Activated CD8-positive, alpha-beta T cell treated with anti-CD3 and anti-CD28 coated beads for 36 hours (primary cell): ENCODE data around the gene DNAJC19. TPM values are rescaled to one million over a fixed set of nuclear protein-coding genes. Genes with fewer than 3 reads are reported as not detected.

Experiments used
- ATAC-seq: fragments of 200-7000 bp; cut with Tn5 transposase; one replicate; pipeline ENCODE4 v1.10.0; 2021; ENCODE audit warnings: mild to moderate bottlenecking, moderate library complexity
- CTCF ChIA-PET: fragments of 350-600 bp; sonication (Branson Sonifier 250); formaldehyde crosslinking; loops from one replicate; lab custom pipeline; 2021; ENCODE audit warnings: antibody characterized with exemption; lab: Charles Lee
- POLR2A ChIA-PET: fragments of 350-600 bp; sonication (Branson Sonifier 250); formaldehyde crosslinking; loops from one replicate; lab custom pipeline; 2021; ENCODE audit warnings: antibody characterized with exemption; lab: Charles Lee
- DNase-seq: peaks from one replicate; pipeline ENCODE4 v3.0.0-alpha.2; 2020
- H3K27ac Mint-ChIP-seq: one replicate; pipeline ENCODE4 v1.8.0; 2021; ENCODE audit warnings: mild to moderate bottlenecking, mixed read lengths
- H3K27me3 Mint-ChIP-seq: one replicate; pipeline ENCODE4 v1.8.0; 2021; ENCODE audit warnings: mixed read lengths
- H3K36me3 Mint-ChIP-seq: one replicate; pipeline ENCODE4 v1.8.0; 2021; ENCODE audit warnings: low read depth, mixed read lengths
- H3K4me1 Mint-ChIP-seq: one replicate; pipeline ENCODE4 v1.8.0; 2021; ENCODE audit warnings: low read depth, mixed read lengths
- H3K4me3 Mint-ChIP-seq: one replicate; pipeline ENCODE4 v1.8.0; 2021; ENCODE audit warnings: mild to moderate bottlenecking, moderate library complexity, mixed read lengths
- H3K9me3 Mint-ChIP-seq: one replicate; pipeline ENCODE4 v1.8.0; 2021; ENCODE audit warnings: mixed read lengths
- intact Hi-C: fragments of 100-400 bp; cut with micrococcal nuclease; formaldehyde crosslinking; loops from one replicate; pipeline ENCODE4 v1.10.0; 2022
- total RNA-seq, 2 experiments: library from RNA; stranded (reverse); gene quantifications; one replicate each; pipeline ENCODE4 v1.2.3, GENCODE V29; 2021
- TF ChIP-seq, protein P1 (sequence below): fragments of 200-600 bp; IDR thresholded peaks from one replicate; pipeline ENCODE4 v1.8.0; 2022; ENCODE audit warnings: antibody characterized with exemption, mild to moderate bottlenecking

DNAJC19 gene
- total RNA-seq, 2 experiments from 2014 or later, result 67.6 to 69.3 TPM

DNA sequence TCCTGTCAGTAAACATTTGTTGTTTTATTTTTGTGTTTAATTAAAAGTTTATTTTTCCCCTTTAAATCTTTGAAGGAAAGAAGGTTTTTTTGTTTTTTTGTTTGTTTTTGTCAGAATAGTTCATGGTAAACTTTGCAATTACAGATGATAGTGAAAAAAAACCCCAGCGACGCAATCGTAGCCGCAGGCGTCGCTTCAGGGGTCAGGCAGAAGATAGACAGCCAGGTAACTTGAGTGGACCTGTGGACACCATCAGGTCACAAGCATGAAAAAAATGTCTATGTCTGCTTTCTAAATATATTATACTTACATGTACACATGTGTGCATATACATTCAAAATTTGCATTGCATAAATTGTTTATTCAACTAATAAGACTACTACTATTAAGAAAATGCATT lies 18.6 kb downstream of the DNAJC19 start:
- intact Hi-C loops, result no loop called here
- Mint-ChIP-seq H3K27ac (no peak overlapping the region), H3K9me3 (no peaks in the 10 kb centered on the region), H3K4me3 (no peak overlapping the region), H3K27me3 (no peaks in the 10 kb centered on the region), H3K36me3 (peaks cover 26% of the 10 kb centered on the region), H3K4me1 (peaks cover 9% of the 10 kb centered on the region)
- TF ChIP-seq, protein P1, sequence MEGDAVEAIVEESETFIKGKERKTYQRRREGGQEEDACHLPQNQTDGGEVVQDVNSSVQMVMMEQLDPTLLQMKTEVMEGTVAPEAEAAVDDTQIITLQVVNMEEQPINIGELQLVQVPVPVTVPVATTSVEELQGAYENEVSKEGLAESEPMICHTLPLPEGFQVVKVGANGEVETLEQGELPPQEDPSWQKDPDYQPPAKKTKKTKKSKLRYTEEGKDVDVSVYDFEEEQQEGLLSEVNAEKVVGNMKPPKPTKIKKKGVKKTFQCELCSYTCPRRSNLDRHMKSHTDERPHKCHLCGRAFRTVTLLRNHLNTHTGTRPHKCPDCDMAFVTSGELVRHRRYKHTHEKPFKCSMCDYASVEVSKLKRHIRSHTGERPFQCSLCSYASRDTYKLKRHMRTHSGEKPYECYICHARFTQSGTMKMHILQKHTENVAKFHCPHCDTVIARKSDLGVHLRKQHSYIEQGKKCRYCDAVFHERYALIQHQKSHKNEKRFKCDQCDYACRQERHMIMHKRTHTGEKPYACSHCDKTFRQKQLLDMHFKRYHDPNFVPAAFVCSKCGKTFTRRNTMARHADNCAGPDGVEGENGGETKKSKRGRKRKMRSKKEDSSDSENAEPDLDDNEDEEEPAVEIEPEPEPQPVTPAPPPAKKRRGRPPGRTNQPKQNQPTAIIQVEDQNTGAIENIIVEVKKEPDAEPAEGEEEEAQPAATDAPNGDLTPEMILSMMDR, result no peak
- DNase-seq (no peak), ATAC-seq (no peak)
- POLR2A ChIA-PET, result interaction anchor here (0.6 kb wide), 1 partner anchor 369 kb away, joined by 3 read pairs; no protein-coding TSS in a partner anchor
- CTCF ChIA-PET, result interaction anchor here (0.8 kb wide), 1 partner anchor 14 kb away, joined by 4 read pairs; no protein-coding TSS in a partner anchor

DNA sequence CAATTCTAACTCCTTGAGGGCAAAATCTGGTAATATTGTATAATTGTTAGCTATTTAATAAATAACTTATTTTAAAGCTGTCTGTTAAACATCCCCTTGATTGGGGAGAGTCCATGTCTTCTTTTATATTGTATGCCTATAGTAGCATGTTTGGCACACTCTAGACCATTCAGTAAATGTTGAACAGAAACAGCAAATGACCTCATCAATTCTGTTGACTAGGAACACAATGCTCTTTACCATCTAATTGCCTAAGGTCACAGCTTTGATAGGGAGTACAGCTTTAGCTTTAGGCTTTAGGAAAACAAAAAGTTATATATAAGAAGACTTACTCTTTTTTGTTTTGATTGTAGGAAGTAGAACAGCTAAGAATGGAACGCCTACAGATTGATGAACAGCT lies 27.0 kb downstream of the DNAJC19 start:
- no peak overlapping the region for H3K4me3 Mint-ChIP-seq
- H3K27me3 Mint-ChIP-seq, result no peaks in the 10 kb centered on the region
- H3K4me1 Mint-ChIP-seq, result peaks cover 22% of the 10 kb centered on the region
- DNase-seq (no peak), ATAC-seq (no peak)
- H3K27ac Mint-ChIP-seq, result peak overlapping the region; percentile 17
- H3K9me3 Mint-ChIP-seq, result no peaks in the 10 kb centered on the region
- TF ChIP-seq, protein P1, result no peak
- CTCF ChIA-PET, result interaction anchor here (1.0 to 1.4 kb wide), 2 partner anchors 9 to 19 kb away, joined by 3 read pairs; no protein-coding TSS in a partner anchor
- POLR2A ChIA-PET, result interaction anchor here (0.7 to 0.9 kb wide), 2 partner anchors 18 to 49 kb away, joined by 3 to 5 read pairs; partner anchors contain the start of gene FXR1
- intact Hi-C loops, result no loop called here
- peaks cover 45% of the 10 kb centered on the region for H3K36me3 Mint-ChIP-seq

DNA sequence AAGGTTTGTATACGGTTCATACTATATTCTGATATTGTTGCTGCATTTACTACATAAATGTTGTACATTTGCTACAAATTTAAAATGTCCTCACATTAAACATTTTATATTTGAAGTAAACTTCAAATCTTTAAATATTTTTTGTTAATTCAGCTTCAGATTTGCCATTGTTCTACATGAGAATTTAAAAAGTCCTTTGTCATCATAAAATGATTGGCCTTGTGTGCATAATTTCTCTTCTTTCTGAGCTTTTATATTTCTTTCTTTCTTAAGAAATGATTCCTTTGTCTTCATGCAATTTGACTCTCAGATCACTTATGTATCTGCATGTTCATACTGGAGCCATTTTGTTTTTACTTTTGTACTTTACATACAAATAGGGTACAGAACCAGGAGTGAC lies 28.0 kb downstream of the DNAJC19 start:
- Mint-ChIP-seq H3K27me3 (no peaks in the 10 kb centered on the region), H3K27ac (no peak overlapping the region), H3K4me1 (peaks cover 22% of the 10 kb centered on the region), H3K9me3 (no peaks in the 10 kb centered on the region), H3K36me3 (peaks cover 51% of the 10 kb centered on the region), H3K4me3 (no peak overlapping the region)
- intact Hi-C loops, result no loop called here
- ChIA-PET CTCF (interaction anchor here (1.4 kb wide), 1 partner anchor 20 kb away, joined by 3 read pairs; no protein-coding TSS in a partner anchor), POLR2A (interaction anchor here (0.9 kb wide), 1 partner anchor 17 kb away, joined by 3 read pairs; no protein-coding TSS in a partner anchor)
- DNase-seq (no peak), ATAC-seq (no peak)
- TF ChIP-seq, protein P1, result no peak

DNA sequence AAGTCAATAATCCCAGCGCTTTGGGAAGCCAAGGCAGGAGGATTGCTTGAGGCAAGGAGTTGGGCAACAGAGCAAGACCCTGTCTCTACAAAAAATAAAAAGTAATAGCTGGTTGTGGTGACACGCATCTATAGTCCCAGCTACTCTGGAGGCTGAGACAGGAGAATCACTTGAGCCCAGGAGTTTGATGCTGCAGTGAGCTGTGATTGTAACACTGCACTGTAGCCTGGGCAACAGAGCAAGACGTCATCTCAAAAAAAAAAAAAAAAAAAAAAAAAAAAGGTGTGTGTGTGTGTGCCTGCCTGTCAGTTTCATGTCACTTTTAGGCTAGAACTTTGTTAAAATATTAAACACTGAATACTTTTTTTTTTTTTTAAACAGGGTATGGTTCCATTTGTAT lies 28.4 kb downstream of the DNAJC19 start:
- no peak for DNase-seq
- TF ChIP-seq, protein P1, result no peak
- peaks cover 55% of the 10 kb centered on the region for H3K36me3 Mint-ChIP-seq
- H3K9me3 Mint-ChIP-seq, result no peaks in the 10 kb centered on the region
- ChIA-PET POLR2A (no interaction called here), CTCF (no interaction called here)
- intact Hi-C loops, result no loop called here
- ATAC-seq, result no peak
- no peak overlapping the region for H3K4me3 Mint-ChIP-seq
- H3K27ac Mint-ChIP-seq, result no peak overlapping the region
- no peaks in the 10 kb centered on the region for H3K27me3 Mint-ChIP-seq
- peaks cover 24% of the 10 kb centered on the region for H3K4me1 Mint-ChIP-seq

DNA sequence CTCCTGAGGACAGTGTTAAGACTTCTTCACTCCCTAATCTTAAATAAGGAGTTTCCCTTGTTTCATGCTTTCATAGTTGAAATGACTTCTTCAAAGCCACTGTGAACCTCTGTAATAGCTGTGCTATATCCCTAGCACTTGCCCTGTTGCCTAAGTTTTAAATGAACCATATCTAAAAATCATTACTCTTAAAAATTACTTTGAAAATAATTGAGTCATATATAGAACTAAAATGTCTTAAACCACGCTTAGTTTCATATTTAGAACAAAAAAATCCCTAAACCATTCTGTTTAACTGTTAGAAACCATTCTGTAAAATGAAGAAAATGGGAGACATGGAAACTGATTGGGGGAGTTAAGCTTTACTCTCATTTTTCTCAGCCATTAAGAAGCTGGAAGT lies 29.8 kb downstream of the DNAJC19 start:
- TF ChIP-seq, protein P1, result no peak
- Mint-ChIP-seq H3K4me3 (no peak overlapping the region), H3K27ac (peak overlapping the region; percentile 83), H3K27me3 (no peaks in the 10 kb centered on the region), H3K36me3 (peaks cover 61% of the 10 kb centered on the region), H3K9me3 (no peaks in the 10 kb centered on the region), H3K4me1 (peaks cover 25% of the 10 kb centered on the region)
- intact Hi-C loops, result no loop called here
- CTCF ChIA-PET, result interaction anchor here (0.7 to 1.8 kb wide), 3 partner anchors 10 to 447 kb away, joined by 3 to 4 read pairs (median 4); partner anchors contain the start of gene FXR1
- DNase-seq (no peak), ATAC-seq (peak; percentile 76)
- POLR2A ChIA-PET, result no interaction called here
